Activated naive CD8-positive, alpha-beta T cell (primary cell): ENCODE results near the gene TCF7L2.

Experiments used
- H3K27ac Mint-ChIP-seq: one replicate; pipeline ENCODE4 v1.8.0; 2021; ENCODE audit warnings: mixed read lengths
- H3K27me3 Mint-ChIP-seq: one replicate; pipeline ENCODE4 v1.8.0; 2021; ENCODE audit warnings: mixed read lengths
- H3K36me3 Mint-ChIP-seq: one replicate; pipeline ENCODE4 v1.8.0; 2021; ENCODE audit warnings: mixed read lengths
- H3K4me1 Mint-ChIP-seq: one replicate; pipeline ENCODE4 v1.8.0; 2021; ENCODE audit warnings: low read depth, mixed read lengths
- H3K4me3 Mint-ChIP-seq: one replicate; pipeline ENCODE4 v1.8.0; 2021; ENCODE audit warnings: mild to moderate bottlenecking, mixed read lengths
- H3K9me3 Mint-ChIP-seq: one replicate; pipeline ENCODE4 v1.8.0; 2021; ENCODE audit warnings: low read depth, mixed read lengths

Gene TCF7L2

DNA sequence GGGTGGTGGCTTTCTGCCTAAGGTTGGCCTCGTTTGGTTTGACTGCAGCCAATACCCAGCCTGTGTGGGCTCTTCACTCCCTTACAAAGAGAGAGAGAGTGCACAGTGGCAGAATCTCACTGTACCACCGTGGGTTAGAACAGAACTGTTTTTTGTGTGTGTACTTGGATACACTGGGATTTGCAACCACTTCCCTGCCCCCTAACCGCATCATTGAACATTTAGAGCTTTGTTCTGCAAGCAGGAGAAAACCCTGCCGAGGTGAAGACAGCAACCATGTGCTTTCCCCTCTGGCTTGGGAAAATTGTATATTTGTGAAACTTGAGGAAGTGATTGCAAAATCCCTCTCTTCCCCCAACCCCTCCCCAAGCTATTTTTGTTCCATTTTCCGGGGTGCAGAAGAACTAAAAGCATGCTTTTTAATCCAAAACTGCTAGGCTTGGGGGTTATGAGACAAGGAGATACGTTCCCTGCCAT, 201.2 kb downstream of the TCF7L2 start:
- H3K9me3 Mint-ChIP-seq, result no peaks in the 10 kb centered on the region
- H3K27me3 Mint-ChIP-seq, result no peaks in the 10 kb centered on the region

DNA sequence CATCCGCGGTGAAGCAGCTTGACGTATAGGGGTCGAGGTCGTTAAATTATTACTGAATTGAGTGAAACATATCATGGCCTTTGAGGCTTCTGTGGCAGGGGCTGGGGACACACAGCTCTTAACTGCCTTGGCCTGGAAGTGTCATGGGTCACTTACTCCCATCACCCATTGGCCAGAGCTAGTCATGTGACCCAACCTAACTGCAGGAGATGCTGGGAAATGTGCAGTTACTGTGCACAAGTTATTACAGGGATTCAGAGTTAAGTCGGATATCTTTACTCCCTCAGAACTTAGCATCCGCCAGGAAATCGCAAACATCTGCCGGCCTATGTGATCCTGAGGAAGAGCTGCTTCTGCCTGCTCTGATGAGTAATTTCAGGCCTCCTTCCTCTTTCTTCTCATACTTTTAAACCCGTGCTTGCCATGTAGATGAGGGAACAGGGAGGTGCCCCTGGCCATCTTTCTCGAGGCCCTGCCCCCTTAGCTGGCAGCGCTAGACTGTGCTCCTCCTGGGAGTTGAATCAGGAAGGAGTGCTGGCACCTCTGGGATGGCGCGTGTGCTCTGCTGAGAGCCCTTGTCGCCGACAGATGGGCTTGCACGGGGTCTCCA, 203.6 kb downstream of the TCF7L2 start:
- no peak overlapping the region for H3K4me3 Mint-ChIP-seq
- H3K9me3 Mint-ChIP-seq, result no peaks in the 10 kb centered on the region
- H3K27me3 Mint-ChIP-seq, result no peaks in the 10 kb centered on the region

More for the DNA sequence above, 201.2 kb downstream of the TCF7L2 start:
- H3K36me3 Mint-ChIP-seq, result peaks cover 17% of the 10 kb centered on the region
- no peaks in the 10 kb centered on the region for H3K4me1 Mint-ChIP-seq
- H3K4me3 Mint-ChIP-seq, result no peak overlapping the region
- no peak overlapping the region for H3K27ac Mint-ChIP-seq

DNA sequence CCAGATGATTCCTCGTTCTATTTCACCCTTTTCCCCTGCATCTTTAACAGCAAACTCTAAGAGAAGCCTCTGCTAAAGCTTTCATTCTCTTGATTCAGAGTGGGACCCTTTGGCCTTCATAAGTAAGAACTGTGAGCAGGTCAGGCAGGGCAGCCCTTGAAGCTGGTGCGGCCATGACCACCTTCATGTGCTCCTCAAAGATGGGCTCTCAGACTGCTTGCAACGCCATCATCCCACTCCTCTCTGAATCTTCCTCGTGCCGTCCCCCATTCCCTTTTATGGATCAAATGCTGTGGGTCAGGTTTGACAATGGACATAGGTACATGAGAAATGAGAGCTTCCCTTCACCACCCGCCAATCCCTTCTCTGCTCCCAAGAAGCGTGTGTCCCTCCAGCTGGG, 207.4 kb downstream of the TCF7L2 start:
- H3K27me3 Mint-ChIP-seq, result no peaks in the 10 kb centered on the region
- H3K4me3 Mint-ChIP-seq, result no peak overlapping the region
- no peaks in the 10 kb centered on the region for H3K9me3 Mint-ChIP-seq
- H3K36me3 Mint-ChIP-seq, result peaks cover 18% of the 10 kb centered on the region
- H3K27ac Mint-ChIP-seq, result no peak overlapping the region
- H3K4me1 Mint-ChIP-seq, result peaks cover 2% of the 10 kb centered on the region

More for the DNA sequence above, 203.6 kb downstream of the TCF7L2 start:
- H3K27ac Mint-ChIP-seq, result no peak overlapping the region
- peaks cover 21% of the 10 kb centered on the region for H3K36me3 Mint-ChIP-seq
- H3K4me1 Mint-ChIP-seq, result no peaks in the 10 kb centered on the region

DNA sequence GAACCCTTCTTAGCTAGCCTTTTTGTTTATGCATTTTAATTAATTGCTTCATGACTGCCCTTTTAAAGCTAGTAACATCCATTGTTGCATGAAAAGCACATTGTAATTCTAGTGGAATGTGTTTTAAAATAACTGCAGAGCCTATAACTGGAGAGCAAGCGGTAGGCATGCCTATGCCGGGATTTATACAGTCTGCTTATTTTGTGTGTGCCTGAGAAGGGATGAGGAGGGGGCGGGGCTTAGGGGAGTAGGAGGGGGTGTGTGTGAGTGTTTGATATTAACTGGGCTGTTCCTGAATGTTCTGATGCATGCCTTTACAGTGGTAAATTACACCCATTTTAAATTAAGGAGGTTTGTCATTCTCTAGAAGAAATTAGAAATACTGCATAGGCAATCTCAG, 208.1 kb downstream of the TCF7L2 start:
- Mint-ChIP-seq H3K36me3 (peaks cover 14% of the 10 kb centered on the region), H3K9me3 (no peaks in the 10 kb centered on the region), H3K27ac (no peak overlapping the region), H3K4me3 (no peak overlapping the region), H3K4me1 (peaks cover 2% of the 10 kb centered on the region), H3K27me3 (no peaks in the 10 kb centered on the region)

DNA sequence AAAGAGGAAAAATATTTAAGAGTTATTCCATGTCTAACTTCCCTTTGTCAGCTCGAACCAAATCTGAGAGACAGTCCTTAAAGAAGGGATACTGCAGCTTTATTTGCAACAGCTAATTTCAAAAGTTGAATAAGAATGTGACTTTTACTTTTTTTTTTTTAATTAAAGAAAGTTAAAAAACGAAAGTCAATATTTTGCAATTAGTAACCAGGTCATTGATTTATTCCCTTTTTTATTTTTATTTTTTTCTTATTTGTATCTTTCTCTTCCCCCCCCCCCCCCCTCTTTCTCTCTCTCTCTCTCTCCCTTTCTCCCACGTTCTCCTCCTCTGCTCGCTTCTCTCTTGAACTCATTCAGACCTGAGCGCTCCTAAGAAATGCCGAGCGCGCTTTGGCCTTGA, 209.5 kb downstream of the TCF7L2 start:
- no peak overlapping the region for H3K27ac Mint-ChIP-seq
- H3K9me3 Mint-ChIP-seq, result no peaks in the 10 kb centered on the region
- H3K4me3 Mint-ChIP-seq, result no peak overlapping the region
- peaks cover 2% of the 10 kb centered on the region for H3K4me1 Mint-ChIP-seq
- no peaks in the 10 kb centered on the region for H3K27me3 Mint-ChIP-seq
- peaks cover 10% of the 10 kb centered on the region for H3K36me3 Mint-ChIP-seq

DNA sequence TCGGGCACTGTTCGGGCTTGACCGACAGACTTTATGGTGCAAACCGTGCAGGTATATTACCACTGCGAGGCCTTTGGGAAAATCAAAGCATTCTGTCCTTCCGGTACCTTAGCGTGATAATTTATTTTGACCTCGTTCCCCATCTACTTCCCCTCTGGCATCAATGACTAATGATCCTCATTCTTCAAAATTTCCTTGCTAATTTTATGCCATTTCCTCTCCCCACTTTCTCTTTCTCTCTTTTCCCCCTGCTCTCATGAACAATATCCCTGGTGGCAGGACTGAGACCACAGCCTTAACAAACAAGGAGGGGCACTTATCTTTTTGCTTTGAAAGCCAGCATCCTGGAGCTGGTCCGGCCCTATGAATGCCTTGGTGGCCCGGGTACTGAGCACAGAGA, 210.6 kb downstream of the TCF7L2 start:
- Mint-ChIP-seq H3K4me3 (no peak overlapping the region), H3K27me3 (no peaks in the 10 kb centered on the region), H3K36me3 (peaks cover 10% of the 10 kb centered on the region), H3K4me1 (peaks cover 2% of the 10 kb centered on the region), H3K27ac (no peak overlapping the region), H3K9me3 (no peaks in the 10 kb centered on the region)

DNA sequence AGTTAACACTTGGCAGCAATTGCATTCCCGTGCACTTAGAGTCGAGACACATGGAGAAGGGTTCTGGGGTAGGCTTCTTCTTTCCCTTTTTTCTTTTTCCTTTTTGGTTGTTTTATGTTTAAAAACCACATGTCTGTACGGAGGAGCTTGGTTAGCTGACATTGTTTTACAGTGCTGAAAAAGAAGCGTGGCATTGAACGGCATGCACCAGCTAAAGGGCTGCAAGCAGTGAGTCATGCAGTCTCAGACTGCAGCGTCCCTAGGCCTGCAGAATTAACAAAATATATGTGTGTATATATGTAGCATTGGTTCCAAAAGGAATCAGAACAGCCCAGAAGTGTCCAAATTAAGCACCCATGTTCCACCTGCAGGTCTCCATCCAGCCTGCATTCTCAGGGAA, 211.0 kb downstream of the TCF7L2 start:
- H3K4me3 Mint-ChIP-seq, result no peak overlapping the region
- H3K27me3 Mint-ChIP-seq, result no peaks in the 10 kb centered on the region
- peaks cover 10% of the 10 kb centered on the region for H3K36me3 Mint-ChIP-seq
- H3K9me3 Mint-ChIP-seq, result no peaks in the 10 kb centered on the region
- peaks cover 2% of the 10 kb centered on the region for H3K4me1 Mint-ChIP-seq
- H3K27ac Mint-ChIP-seq, result no peak overlapping the region

DNA sequence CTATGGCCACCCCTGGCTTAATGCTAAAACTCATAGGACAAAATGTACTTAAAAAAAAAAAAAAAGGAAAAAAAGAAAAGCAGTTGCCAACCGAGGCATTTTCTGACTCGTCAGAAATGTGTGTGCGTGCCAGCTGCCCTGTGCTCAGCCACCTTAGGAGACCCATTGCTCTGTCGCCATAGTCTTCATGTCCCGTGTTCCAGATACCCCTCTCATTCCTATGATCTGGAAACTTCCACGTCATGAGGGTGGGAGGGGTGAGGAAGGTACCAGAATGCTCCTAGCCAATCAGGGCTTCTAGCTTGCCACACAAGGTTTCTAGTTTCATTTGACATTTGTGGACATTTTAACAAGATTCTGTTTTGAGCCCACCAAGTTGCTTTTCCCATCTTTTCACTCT, 212.9 kb downstream of the TCF7L2 start:
- H3K27ac Mint-ChIP-seq, result no peak overlapping the region
- no peaks in the 10 kb centered on the region for H3K9me3 Mint-ChIP-seq
- peaks cover 6% of the 10 kb centered on the region for H3K36me3 Mint-ChIP-seq
- H3K27me3 Mint-ChIP-seq, result no peaks in the 10 kb centered on the region
- H3K4me3 Mint-ChIP-seq, result no peak overlapping the region
- H3K4me1 Mint-ChIP-seq, result peaks cover 2% of the 10 kb centered on the region

DNA sequence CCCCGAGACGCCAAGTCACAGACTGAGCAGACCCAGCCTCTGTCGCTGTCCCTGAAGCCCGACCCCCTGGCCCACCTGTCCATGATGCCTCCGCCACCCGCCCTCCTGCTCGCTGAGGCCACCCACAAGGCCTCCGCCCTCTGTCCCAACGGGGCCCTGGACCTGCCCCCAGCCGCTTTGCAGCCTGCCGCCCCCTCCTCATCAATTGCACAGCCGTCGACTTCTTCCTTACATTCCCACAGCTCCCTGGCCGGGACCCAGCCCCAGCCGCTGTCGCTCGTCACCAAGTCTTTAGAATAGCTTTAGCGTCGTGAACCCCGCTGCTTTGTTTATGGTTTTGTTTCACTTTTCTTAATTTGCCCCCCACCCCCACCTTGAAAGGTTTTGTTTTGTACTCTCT, 215.6 kb downstream of the TCF7L2 start:
- peaks cover 9% of the 10 kb centered on the region for H3K36me3 Mint-ChIP-seq
- no peaks in the 10 kb centered on the region for H3K27me3 Mint-ChIP-seq
- no peak overlapping the region for H3K27ac Mint-ChIP-seq
- H3K4me1 Mint-ChIP-seq, result peaks cover 4% of the 10 kb centered on the region
- H3K4me3 Mint-ChIP-seq, result no peak overlapping the region
- no peaks in the 10 kb centered on the region for H3K9me3 Mint-ChIP-seq

DNA sequence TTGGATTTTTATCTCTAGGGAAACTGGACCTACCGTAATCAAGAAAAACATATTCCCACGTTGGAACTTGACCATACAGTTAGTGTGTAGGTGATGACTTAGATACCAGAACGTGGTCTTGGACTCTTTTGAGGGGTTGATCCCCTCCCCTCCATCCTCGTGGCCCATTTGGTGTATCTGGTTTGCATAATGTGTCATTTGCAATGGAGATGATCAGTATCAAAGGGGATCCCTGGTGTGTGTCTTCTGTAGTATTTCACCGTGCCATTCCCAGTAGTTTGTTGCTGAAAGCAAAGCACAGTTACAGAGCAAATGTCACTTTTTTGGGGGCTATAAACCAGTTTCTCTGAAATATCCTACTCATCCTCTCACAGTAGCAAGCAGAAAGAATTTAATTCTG, 217.7 kb downstream of the TCF7L2 start:
- Mint-ChIP-seq H3K27me3 (no peaks in the 10 kb centered on the region), H3K4me3 (no peak overlapping the region), H3K27ac (no peak overlapping the region), H3K36me3 (peaks cover 3% of the 10 kb centered on the region), H3K9me3 (no peaks in the 10 kb centered on the region), H3K4me1 (peaks cover 3% of the 10 kb centered on the region)

DNA sequence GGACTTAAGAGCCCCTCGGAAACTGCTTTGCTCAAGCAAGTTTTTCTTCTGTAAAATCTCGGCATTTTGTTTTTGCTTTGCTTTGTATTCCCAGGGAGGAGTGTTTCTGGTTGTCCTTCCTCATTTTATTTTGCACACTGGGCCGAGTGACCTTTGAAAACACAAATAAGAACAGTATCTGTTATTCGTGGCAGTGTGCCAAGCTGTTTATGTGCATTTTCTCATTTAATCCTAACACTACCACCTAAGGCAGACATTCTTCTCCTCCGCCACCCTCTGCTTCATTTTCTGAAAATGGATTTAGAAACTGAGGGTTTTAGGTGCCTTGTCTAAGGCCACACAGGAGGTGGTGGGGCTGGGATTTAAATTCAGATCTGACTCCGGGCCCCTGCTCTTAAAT, 218.5 kb downstream of the TCF7L2 start:
- no peaks in the 10 kb centered on the region for H3K9me3 Mint-ChIP-seq
- no peak overlapping the region for H3K4me3 Mint-ChIP-seq
- H3K27ac Mint-ChIP-seq, result no peak overlapping the region

DNA sequence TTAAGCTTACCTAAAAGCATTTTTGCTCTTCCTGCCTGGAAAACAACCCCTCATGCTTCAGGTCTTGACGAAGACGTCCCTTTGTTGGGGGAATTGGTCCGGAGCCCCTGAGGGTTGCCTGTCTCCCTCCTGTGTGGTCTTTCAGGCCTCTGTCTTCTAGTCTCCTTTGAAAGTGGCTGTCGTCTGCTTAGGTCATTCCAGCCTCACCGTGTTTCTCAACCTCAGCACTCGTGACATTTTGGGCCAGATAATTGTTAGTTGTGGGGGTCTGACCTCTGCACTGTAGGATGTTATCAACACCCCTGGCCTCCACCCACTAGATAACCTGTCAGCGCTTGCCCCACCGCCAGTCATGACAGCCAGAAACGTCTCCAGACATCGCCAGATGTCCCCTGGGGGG, 219.1 kb downstream of the TCF7L2 start:
- H3K4me1 Mint-ChIP-seq, result peaks cover 3% of the 10 kb centered on the region
- H3K36me3 Mint-ChIP-seq, result peaks cover 3% of the 10 kb centered on the region
- no peaks in the 10 kb centered on the region for H3K9me3 Mint-ChIP-seq
- no peak overlapping the region for H3K4me3 Mint-ChIP-seq
- H3K27ac Mint-ChIP-seq, result no peak overlapping the region
- no peaks in the 10 kb centered on the region for H3K27me3 Mint-ChIP-seq

More for the DNA sequence above, 218.5 kb downstream of the TCF7L2 start:
- peaks cover 3% of the 10 kb centered on the region for H3K36me3 Mint-ChIP-seq
- peaks cover 3% of the 10 kb centered on the region for H3K4me1 Mint-ChIP-seq
- no peaks in the 10 kb centered on the region for H3K27me3 Mint-ChIP-seq

DNA sequence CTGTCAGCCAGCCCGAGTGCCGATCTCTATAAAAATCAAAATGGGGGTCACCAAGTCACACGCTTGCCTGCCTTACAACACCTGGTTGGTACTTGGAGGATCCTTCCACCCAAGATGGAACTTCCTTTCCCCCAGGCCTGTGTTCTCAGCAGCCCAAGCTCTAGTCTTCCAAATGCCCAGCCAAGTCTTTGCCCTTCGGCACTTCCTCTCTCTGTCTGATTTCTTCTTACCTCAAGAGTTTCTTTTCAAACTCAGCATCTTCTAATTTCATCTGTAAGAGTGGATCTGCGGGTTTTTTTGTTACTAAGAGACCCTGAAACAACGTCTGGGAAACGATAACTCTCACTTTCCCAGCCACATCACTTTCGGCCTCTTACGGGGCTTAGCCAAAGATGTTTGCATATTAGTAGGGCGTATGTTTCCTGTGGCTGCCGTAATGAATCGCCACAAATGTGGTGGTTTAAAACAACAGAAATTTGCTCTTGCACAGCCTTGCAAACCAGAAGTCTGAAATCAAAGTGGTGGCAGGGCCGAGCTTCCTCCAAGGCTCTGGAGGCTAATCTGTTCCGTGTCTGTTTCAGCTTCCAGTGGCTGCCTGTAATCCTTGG, 219.9 kb downstream of the TCF7L2 start:
- Mint-ChIP-seq H3K4me1 (peaks cover 3% of the 10 kb centered on the region), H3K27me3 (no peaks in the 10 kb centered on the region), H3K27ac (no peak overlapping the region), H3K9me3 (no peaks in the 10 kb centered on the region), H3K4me3 (no peak overlapping the region), H3K36me3 (peaks cover 3% of the 10 kb centered on the region)

DNA sequence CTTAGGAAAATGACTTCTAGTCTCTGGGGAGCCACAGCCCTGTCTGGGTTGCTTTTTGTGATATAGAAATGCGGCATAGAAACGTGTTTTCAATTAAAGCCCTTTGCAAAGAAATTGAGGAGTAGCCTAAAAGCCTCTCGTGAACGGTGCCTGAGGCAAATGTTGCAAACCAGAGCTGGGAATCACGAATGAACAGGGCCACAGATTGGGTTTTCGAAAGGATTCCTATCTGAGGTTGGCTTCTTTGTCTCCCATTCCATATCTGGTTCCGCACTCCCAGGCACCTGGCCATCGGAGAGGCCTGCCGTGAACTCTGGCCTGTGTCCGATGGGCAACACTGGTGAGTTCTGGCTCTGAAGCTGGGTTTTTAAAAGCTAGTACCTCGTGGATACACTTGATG, 221.6 kb downstream of the TCF7L2 start:
- no peaks in the 10 kb centered on the region for H3K9me3 Mint-ChIP-seq
- H3K4me1 Mint-ChIP-seq, result peaks cover 3% of the 10 kb centered on the region
- H3K27me3 Mint-ChIP-seq, result no peaks in the 10 kb centered on the region
- no peak overlapping the region for H3K4me3 Mint-ChIP-seq
- no peak overlapping the region for H3K27ac Mint-ChIP-seq
- H3K36me3 Mint-ChIP-seq, result peaks cover 3% of the 10 kb centered on the region

DNA sequence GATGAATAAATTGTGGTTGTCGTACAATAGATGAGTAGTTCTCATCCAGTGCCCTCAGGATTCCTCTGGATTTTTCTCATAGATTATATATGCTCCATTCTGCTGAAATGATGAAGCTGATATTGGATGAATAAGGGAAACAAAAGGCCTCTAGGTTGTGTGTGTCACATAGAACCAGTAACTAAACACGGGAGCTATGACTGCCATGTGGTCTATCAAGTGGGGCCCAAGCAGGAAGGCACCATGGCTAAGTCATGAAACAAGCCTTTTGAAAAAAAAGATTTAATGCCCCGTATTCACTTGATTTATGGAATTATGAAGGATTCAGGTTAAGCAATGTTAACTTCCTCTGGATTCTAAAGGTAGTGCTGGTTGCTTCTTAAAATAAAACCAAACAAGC, 225.1 kb downstream of the TCF7L2 start:
- Mint-ChIP-seq H3K4me3 (no peak overlapping the region), H3K9me3 (no peaks in the 10 kb centered on the region), H3K27me3 (no peaks in the 10 kb centered on the region), H3K4me1 (no peaks in the 10 kb centered on the region), H3K36me3 (no peaks in the 10 kb centered on the region), H3K27ac (no peak overlapping the region)
